CD4-positive, CD25-positive, alpha-beta regulatory T cell (primary cell): ENCODE measurements around the gene CDK5RAP1. TPM values are rescaled to one million over a fixed set of nuclear protein-coding genes. Genes with fewer than 3 reads are reported as not detected.

ENCODE experiments used
- ATAC-seq, 2 donors: fragments of 150-1000 bp; cut with Tn5 transposase; one replicate each; pipeline ENCODE4 v1.10.0; 2021; ENCODE audit warnings: low read depth in 2 of 2, moderate number of reproducible peaks in 2 of 2, moderate library complexity in 1 of 2
- DNase-seq, 3 donors: peaks; one replicate each; pipeline versions ENCODE4 v3.0.0 to v3.0.0-alpha.2; 2012 to 2022; ENCODE audit warnings: mixed read lengths in 1 of 3
- H3K27ac ChIP-seq: one replicate; pipeline ENCODE4 v1.7.0; 2013; ENCODE audit warnings: mild to moderate bottlenecking, low read length; ENCODE audit not compliant: insufficient read depth, poor library complexity, severe bottlenecking
- H3K27me3 ChIP-seq: one replicate; pipeline ENCODE4 v1.7.0; 2013; ENCODE audit warnings: low read length; ENCODE audit not compliant: control insufficient read depth, insufficient read depth
- H3K36me3 ChIP-seq: one replicate; pipeline ENCODE4 v1.7.0; 2013; ENCODE audit warnings: mild to moderate bottlenecking, low read length, moderate library complexity; ENCODE audit not compliant: control insufficient read depth, insufficient read depth
- H3K4me1 ChIP-seq: 2 replicates; pipeline ENCODE4 v1.7.0; 2013; ENCODE audit warnings: mild to moderate bottlenecking, low read length; ENCODE audit not compliant: insufficient read depth, control insufficient read depth, poor library complexity, severe bottlenecking
- H3K4me3 ChIP-seq: one replicate; pipeline ENCODE4 v1.7.0; 2013; ENCODE audit warnings: low read depth, mild to moderate bottlenecking, low read length, moderate library complexity
- H3K9me3 ChIP-seq, 2 experiments: 1 replicate in 1 of 2; 2 replicates in 1 of 2; pipeline ENCODE4 v1.7.0; 2013; ENCODE audit warnings: low read length in 2 of 2, mild to moderate bottlenecking in 1 of 2, moderate library complexity in 1 of 2; ENCODE audit not compliant: control insufficient read depth in 2 of 2
- H3K27ac Mint-ChIP-seq, 3 donors: one replicate each; pipeline ENCODE4 v1.8.0; 2020 to 2022; ENCODE audit warnings: mild to moderate bottlenecking in 3 of 3, mixed read lengths in 3 of 3, moderate library complexity in 2 of 3
- H3K27me3 Mint-ChIP-seq: one replicate; pipeline ENCODE4 v1.8.0; 2022; ENCODE audit warnings: mild to moderate bottlenecking, mixed read lengths
- H3K36me3 Mint-ChIP-seq: one replicate; pipeline ENCODE4 v1.8.0; 2020; ENCODE audit warnings: mixed read lengths
- H3K4me1 Mint-ChIP-seq, 4 donors: one replicate each; pipeline ENCODE4 v1.8.0; 2020 to 2022; ENCODE audit warnings: mixed read lengths in 4 of 4, mild to moderate bottlenecking in 1 of 4
- H3K4me3 Mint-ChIP-seq, 4 donors: one replicate each; pipeline ENCODE4 v1.8.0; 2020 to 2022; ENCODE audit warnings: mild to moderate bottlenecking in 4 of 4, mixed read lengths in 4 of 4, moderate library complexity in 3 of 4
- H3K9me3 Mint-ChIP-seq, 7 donors: one replicate each; pipeline ENCODE4 v1.8.0; 2020 to 2022; ENCODE audit warnings: mixed read lengths in 7 of 7, mild to moderate bottlenecking in 3 of 7, moderate library complexity in 2 of 7
- polyA plus RNA-seq, 4 donors: library from polyadenylated mRNA; unstranded; fragments of 300-500 nt; fragmentation: Illumina TruSeq; gene quantifications; one replicate each; pipeline ENCODE4 v1.2.3, GENCODE V29; 2021
- total RNA-seq: library from RNA; stranded (reverse); gene quantifications from one replicate; pipeline ENCODE4 v1.2.3, GENCODE V29; 2022

The CDK5RAP1 gene
- total and polyA plus RNA-seq, 5 donors from 2014 or later = 31.4 to 48.0 (median 36.1) TPM

DNA sequence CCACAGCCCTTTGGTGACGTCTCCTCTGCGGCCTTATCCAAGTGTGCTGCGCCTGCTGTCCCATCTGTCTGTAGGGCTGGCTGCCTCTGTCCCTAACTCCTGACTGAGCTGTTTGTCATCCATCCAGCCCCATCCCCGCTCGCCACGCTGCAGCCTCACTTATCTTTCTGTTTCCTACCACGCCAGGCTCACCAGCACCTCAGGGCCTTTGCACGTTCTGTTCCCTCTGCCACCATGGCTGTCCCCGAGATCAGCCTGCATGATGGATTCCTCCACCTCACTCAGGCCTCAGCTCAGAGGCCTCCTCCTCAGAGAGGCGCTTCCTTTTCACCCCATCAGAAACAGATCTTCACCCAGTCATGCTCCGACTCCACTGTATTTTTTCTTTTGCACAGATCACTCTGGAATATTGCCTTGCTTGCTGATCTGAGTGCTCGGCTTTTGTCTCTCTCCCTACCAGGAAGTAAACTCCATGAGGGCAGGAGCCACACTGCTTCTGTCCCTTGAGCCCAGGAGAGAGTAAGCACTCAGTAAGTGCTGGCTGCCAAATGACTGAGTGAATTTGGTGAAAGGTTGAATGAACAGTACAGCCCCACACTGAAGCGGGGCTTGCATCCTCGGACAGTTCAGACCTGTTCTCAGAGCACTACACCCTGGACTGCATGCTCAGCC lies 83.8 kb downstream of the CDK5RAP1 start:
- ATAC-seq (no peak), DNase-seq (no peak)
- no peaks in the 10 kb centered on the region for H3K4me1 Mint-ChIP-seq
- no peaks in the 10 kb centered on the region for H3K4me1 ChIP-seq
- no peak overlapping the region for H3K27ac Mint-ChIP-seq
- H3K4me3 ChIP-seq = no peak overlapping the region
- H3K27me3 Mint-ChIP-seq = peaks cover 11% of the 10 kb centered on the region
- peaks cover 0 to 2% (median 0%) of the 10 kb centered on the region in 7 donors for H3K9me3 Mint-ChIP-seq
- no peaks in the 10 kb centered on the region for H3K27me3 ChIP-seq
- no peaks in the 10 kb centered on the region for H3K36me3 Mint-ChIP-seq
- H3K27ac ChIP-seq = no peak overlapping the region
- H3K36me3 ChIP-seq = no peaks in the 10 kb centered on the region
- H3K4me3 Mint-ChIP-seq = no peak overlapping the region
- no peaks in the 10 kb centered on the region for H3K9me3 ChIP-seq

DNA sequence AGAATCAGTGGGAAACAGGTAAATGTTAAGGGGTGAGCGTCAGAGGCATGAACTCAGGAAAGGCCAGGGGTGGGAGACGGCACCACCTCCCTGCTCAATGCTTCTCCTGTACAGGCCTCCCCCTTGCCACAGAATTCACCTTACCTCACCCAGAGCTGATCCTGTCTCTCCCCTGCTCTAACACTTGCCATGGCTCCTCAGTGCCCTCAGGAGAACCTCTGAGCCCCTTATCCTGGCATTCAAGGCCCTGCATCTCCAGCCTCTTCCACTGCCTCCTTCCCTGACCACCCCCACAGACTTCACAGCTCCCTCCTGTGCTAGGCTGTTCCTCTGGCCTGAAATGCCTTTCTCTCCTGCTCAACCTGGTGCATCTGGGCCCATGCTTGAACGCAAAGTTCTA lies 84.4 kb downstream of the CDK5RAP1 start:
- no peak overlapping the region for H3K4me3 Mint-ChIP-seq

GRCh38 chr20:33316343-33316742 lies 85.0 kb downstream of the CDK5RAP1 start:
- Mint-ChIP-seq H3K9me3 (peaks cover 0 to 2% (median 0%) of the 10 kb centered on the region in 7 donors), H3K36me3 (no peaks in the 10 kb centered on the region), H3K27me3 (peaks cover 7% of the 10 kb centered on the region), H3K4me1 (no peaks in the 10 kb centered on the region), H3K4me3 (no peak overlapping the region), H3K27ac (no peak overlapping the region)
- no peak for DNase-seq
- Histone ChIP-seq H3K9me3 (no peaks in the 10 kb centered on the region), H3K27me3 (no peaks in the 10 kb centered on the region), H3K4me1 (no peaks in the 10 kb centered on the region), H3K4me3 (no peak overlapping the region), H3K27ac (no peak overlapping the region), H3K36me3 (no peaks in the 10 kb centered on the region)
- ATAC-seq = no peak

More for the DNA sequence above, 84.4 kb downstream of the CDK5RAP1 start:
- Histone ChIP-seq H3K27ac (no peak overlapping the region), H3K36me3 (no peaks in the 10 kb centered on the region), H3K4me3 (no peak overlapping the region), H3K4me1 (no peaks in the 10 kb centered on the region), H3K27me3 (no peaks in the 10 kb centered on the region), H3K9me3 (no peaks in the 10 kb centered on the region)
- Mint-ChIP-seq H3K4me1 (no peaks in the 10 kb centered on the region), H3K27me3 (peaks cover 7% of the 10 kb centered on the region), H3K9me3 (peaks cover 0 to 2% (median 0%) of the 10 kb centered on the region in 7 donors), H3K27ac (no peak overlapping the region), H3K36me3 (no peaks in the 10 kb centered on the region)
- DNase-seq (no peak), ATAC-seq (no peak)

- Histone ChIP-seq H3K9me3 (no peaks in the 10 kb centered on the region), H3K27me3 (no peaks in the 10 kb centered on the region), H3K4me3 (no peak overlapping the region), H3K36me3 (no peaks in the 10 kb centered on the region), H3K27ac (no peak overlapping the region), H3K4me1 (no peaks in the 10 kb centered on the region)
- H3K27ac Mint-ChIP-seq = no peak overlapping the region
- ATAC-seq (no peak), DNase-seq (no peak)
- peaks cover 0 to 2% (median 0%) of the 10 kb centered on the region in 7 donors for H3K9me3 Mint-ChIP-seq
- no peaks in the 10 kb centered on the region for H3K4me1 Mint-ChIP-seq
- H3K27me3 Mint-ChIP-seq = peaks cover 6% of the 10 kb centered on the region
- H3K4me3 Mint-ChIP-seq = no peak overlapping the region
- no peaks in the 10 kb centered on the region for H3K36me3 Mint-ChIP-seq
Measured at GRCh38 chr20:33313686-33314314, 87.5 kb downstream of the CDK5RAP1 start.

DNA sequence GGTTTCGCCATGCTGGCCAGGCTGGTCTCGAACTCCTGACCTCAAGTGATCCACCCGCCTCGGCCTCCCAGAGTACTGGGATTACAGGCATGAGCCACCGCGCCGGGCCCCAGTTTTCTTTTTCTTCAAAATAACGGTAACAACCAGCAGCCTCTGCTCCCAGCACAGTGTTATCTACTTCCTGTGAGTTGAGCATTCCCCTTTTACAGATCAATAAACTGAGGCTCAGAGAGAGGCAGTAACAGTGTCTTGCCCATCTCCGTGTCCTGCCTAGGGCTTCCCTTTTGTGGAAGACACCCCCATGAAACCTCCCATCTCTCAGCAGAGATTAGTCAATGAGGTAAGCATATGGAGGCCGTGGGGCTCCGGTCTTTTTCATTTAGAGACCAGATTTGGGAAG lies 88.7 kb downstream of the CDK5RAP1 start:
- peaks cover 0 to 2% (median 0%) of the 10 kb centered on the region in 7 donors for H3K9me3 Mint-ChIP-seq
- ATAC-seq (no peak), DNase-seq (no peak)
- Histone ChIP-seq H3K27ac (no peak overlapping the region), H3K4me1 (no peaks in the 10 kb centered on the region), H3K27me3 (no peaks in the 10 kb centered on the region), H3K36me3 (no peaks in the 10 kb centered on the region), H3K4me3 (no peak overlapping the region), H3K9me3 (no peaks in the 10 kb centered on the region)
- H3K36me3 Mint-ChIP-seq = no peaks in the 10 kb centered on the region
- H3K27me3 Mint-ChIP-seq = no peaks in the 10 kb centered on the region
- no peaks in the 10 kb centered on the region for H3K4me1 Mint-ChIP-seq
- no peak overlapping the region for H3K4me3 Mint-ChIP-seq
- H3K27ac Mint-ChIP-seq = no peak overlapping the region

GRCh38 chr20:33311996-33312395 lies 89.3 kb downstream of the CDK5RAP1 start:
- no peaks in the 10 kb centered on the region for H3K36me3 Mint-ChIP-seq
- Histone ChIP-seq H3K36me3 (no peaks in the 10 kb centered on the region), H3K27ac (no peak overlapping the region), H3K27me3 (no peaks in the 10 kb centered on the region), H3K9me3 (no peaks in the 10 kb centered on the region), H3K4me3 (no peak overlapping the region), H3K4me1 (no peaks in the 10 kb centered on the region)
- H3K9me3 Mint-ChIP-seq = peaks cover 0 to 2% (median 0%) of the 10 kb centered on the region in 7 donors
- ATAC-seq (no peak), DNase-seq (no peak)
- H3K27me3 Mint-ChIP-seq = no peaks in the 10 kb centered on the region
- no peaks in the 10 kb centered on the region for H3K4me1 Mint-ChIP-seq
- H3K4me3 Mint-ChIP-seq = no peak overlapping the region
- no peak overlapping the region for H3K27ac Mint-ChIP-seq

DNA sequence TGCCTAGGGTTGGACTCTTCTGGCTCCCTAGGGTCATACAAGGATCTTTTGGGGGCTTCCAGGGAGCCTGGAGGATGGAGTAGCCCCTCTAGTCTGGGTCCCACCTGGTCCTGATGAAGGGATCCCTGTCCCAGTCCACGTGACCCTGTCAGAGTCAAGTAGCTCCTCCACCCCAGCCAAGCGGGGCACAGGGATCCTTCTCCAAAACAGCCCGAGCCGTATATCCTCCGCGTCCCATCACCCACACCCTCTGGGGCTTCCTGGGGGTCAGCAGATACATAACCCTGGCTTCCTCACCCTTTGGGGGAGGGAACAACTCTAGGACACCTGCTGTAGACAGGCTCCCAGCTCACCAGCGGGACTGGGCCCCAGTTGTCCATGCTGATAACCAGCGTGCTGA lies 90.3 kb downstream of the CDK5RAP1 start:
- Mint-ChIP-seq H3K4me1 (no peaks in the 10 kb centered on the region), H3K9me3 (peaks cover 0 to 2% (median 0%) of the 10 kb centered on the region in 7 donors), H3K27me3 (no peaks in the 10 kb centered on the region), H3K36me3 (no peaks in the 10 kb centered on the region), H3K27ac (no peak overlapping the region), H3K4me3 (no peak overlapping the region)
- Histone ChIP-seq H3K27ac (no peak overlapping the region), H3K4me1 (no peaks in the 10 kb centered on the region), H3K36me3 (no peaks in the 10 kb centered on the region), H3K27me3 (no peaks in the 10 kb centered on the region), H3K4me3 (no peak overlapping the region), H3K9me3 (no peaks in the 10 kb centered on the region)
- ATAC-seq (no peak), DNase-seq (no peak)
